Right lobe of liver (tissue), 6 donors: ENCODE measurements around the gene NTM. TPM values are rescaled to one million over a fixed set of nuclear protein-coding genes. Genes with fewer than 3 reads are reported as not detected.

Source experiments
- ATAC-seq, 4 donors: fragments of 200-7000 bp; cut with Tn5 transposase; one replicate each; pipeline ENCODE4 v1.9.1; 2020; ENCODE audit warnings: mild to moderate bottlenecking in 4 of 4, moderate library complexity in 4 of 4
- DNase-seq, 3 donors: peaks; one replicate each; pipeline ENCODE4 v3.0.0-alpha.2; 2020
- H3K27ac ChIP-seq, 3 donors: fragments of 200-600 bp; one replicate each; pipeline ENCODE4 v1.8.0; 2022
- H3K27me3 ChIP-seq, 2 donors: fragments of 200-600 bp; one replicate each; pipeline ENCODE4 v1.8.0; 2022
- H3K36me3 ChIP-seq, 4 donors: fragments of 200-600 bp; sonication (generic) in 1 of 4; one replicate each; pipeline versions ENCODE4 v1.5.1 to v1.8.0; 2017 to 2022; ENCODE audit warnings: control low read depth in 1 of 4
- H3K4me1 ChIP-seq, 4 donors: fragments of 200-600 bp; sonication (generic) in 1 of 4; one replicate each; pipeline versions ENCODE4 v1.5.1 to v1.8.0; 2017 to 2022; ENCODE audit warnings: control low read depth in 1 of 4
- H3K4me3 ChIP-seq, 3 donors: fragments of 200-600 bp; one replicate each; pipeline ENCODE4 v1.8.0; 2022
- H3K9me3 ChIP-seq, 4 donors: fragments of 200-600 bp; sonication (generic) in 1 of 4; one replicate each; pipeline versions ENCODE4 v1.5.1 to v1.8.0; 2017 to 2022; ENCODE audit warnings: control low read depth in 1 of 4
- CTCF ChIP-seq, 4 donors: fragments of 200-600 bp in 3 of 4; fragments of 450-650 bp in 1 of 4; IDR thresholded peaks; one replicate each; pipeline versions ENCODE4 v1.5.1 to v1.8.0; 2016 to 2022; ENCODE audit warnings: antibody characterized with exemption in 4 of 4, mild to moderate bottlenecking in 2 of 4
- POLR2A ChIP-seq: fragments of 450-650 bp; IDR thresholded peaks from one replicate; pipeline ENCODE4 v1.6.1; 2017; ENCODE audit warnings: antibody characterized with exemption, mild to moderate bottlenecking
- WGBS: methylation state at CpG from one replicate; pipeline ENCODE4 v1.1.6; 2018; ENCODE audit warnings: low coverage, low lambda C conversion rate; ENCODE audit not compliant: insufficient coverage; ENCODE audit errors: missing lambda C conversion rate; 5-methylcytosine and 5-hydroxymethylcytosine counted together
- intact Hi-C, 2 donors: fragments of 100-400 bp; cut with DNase I; formaldehyde crosslinking; loops; one replicate each; pipeline versions ENCODE4 v1.11.2 to v1.14.1; 2022
- total RNA-seq, 6 experiments: library from RNA; depleted of rRNA in 2 of 6; stranded (reverse); fragments of >200 nt in 2 of 6; fragmentation: NEBNext Ultra II Directional in 3 of 6; extraction: Animal tissue kit (Norgen Biotek cat#: 25700) in 3 of 6; gene quantifications; one replicate each; pipeline versions ENCODE4 v1.1.0 to v1.2.4, GENCODE V29; 2016 to 2023
- donor health status: DM: no; HTN: yes; CAD: no.
- donor health status: DM: no; HTN: no; CAD: no.
- donor health status: DM: no; HTN: no; CAD: no.
- donor health status: DM: no; HTN: yes; CAD: no.
- donor health status: DM: no; HTN: yes; CAD: no.

Gene NTM
- total RNA-seq, 6 experiments from 2014 or later = 0.35 TPM; not detected in 5

- Histone ChIP-seq H3K27me3 (no peaks in the 10 kb centered on the region), H3K4me3 (no peak overlapping the region), H3K9me3 (no peaks in the 10 kb centered on the region), H3K27ac (no peak overlapping the region), H3K36me3 (no peaks in the 10 kb centered on the region), H3K4me1 (no peaks in the 10 kb centered on the region)
- intact Hi-C loops = no loop called here
- WGBS = 81% methylated on average over 2 of the region's 2 CpGs
- DNase-seq = no peak
- TF ChIP-seq CTCF (IDR thresholded peaks at IDR 0.05) (no peak), POLR2A (no peak)
- no peak for ATAC-seq
These were observed 580.7 kb downstream of the NTM start for GRCh38 chr11:131951121-131951520.

- no peak for ATAC-seq
- no peak overlapping the region for H3K27ac ChIP-seq
These were observed 583.7 kb downstream of the NTM start for GRCh38 chr11:131954146-131954545.

GRCh38 chr11:131955904-131956303 lies 585.5 kb downstream of the NTM start:
- no peak for ATAC-seq
- 46% methylated on average over 6 of the region's 6 CpGs for WGBS
- no peak overlapping the region for H3K4me3 ChIP-seq
- H3K4me1 ChIP-seq = no peaks in the 10 kb centered on the region
- no peaks in the 10 kb centered on the region for H3K36me3 ChIP-seq
- no peak for DNase-seq
- no peak overlapping the region for H3K27ac ChIP-seq
- TF ChIP-seq CTCF (IDR thresholded peaks at IDR 0.05) (no peak), POLR2A (no peak)
- no peaks in the 10 kb centered on the region for H3K9me3 ChIP-seq
- intact Hi-C loops = no loop called here
- H3K27me3 ChIP-seq = no peaks in the 10 kb centered on the region

More at GRCh38 chr11:131954146-131954545, 583.7 kb downstream of the NTM start:
- Histone ChIP-seq H3K4me1 (no peaks in the 10 kb centered on the region), H3K4me3 (no peak overlapping the region), H3K27me3 (no peaks in the 10 kb centered on the region), H3K36me3 (no peaks in the 10 kb centered on the region), H3K9me3 (no peaks in the 10 kb centered on the region)
- DNase-seq = no peak
- WGBS = 61% methylated on average over 7 of the region's 10 CpGs
- TF ChIP-seq POLR2A = no peak
- TF ChIP-seq CTCF (IDR thresholded peaks at IDR 0.05) = no peak
- intact Hi-C loops = no loop called here

GRCh38 chr11:131957201-131957600 lies 586.8 kb downstream of the NTM start:
- 73% methylated on average over 2 of the region's 2 CpGs for WGBS
- intact Hi-C loops = no loop called here
- H3K4me1 ChIP-seq = no peaks in the 10 kb centered on the region
- H3K4me3 ChIP-seq = no peak overlapping the region
- no peaks in the 10 kb centered on the region for H3K9me3 ChIP-seq
- ATAC-seq = no peak
- H3K27ac ChIP-seq = no peak overlapping the region
- H3K27me3 ChIP-seq = no peaks in the 10 kb centered on the region
- no peak for TF ChIP-seq CTCF (IDR thresholded peaks at IDR 0.05)
- TF ChIP-seq POLR2A = no peak
- no peak for DNase-seq
- H3K36me3 ChIP-seq = no peaks in the 10 kb centered on the region

- Histone ChIP-seq H3K36me3 (no peaks in the 10 kb centered on the region), H3K4me3 (no peak overlapping the region), H3K9me3 (no peaks in the 10 kb centered on the region), H3K27me3 (no peaks in the 10 kb centered on the region), H3K27ac (no peak overlapping the region), H3K4me1 (no peaks in the 10 kb centered on the region)
- intact Hi-C loops = no loop called here
- no peak for ATAC-seq
- TF ChIP-seq CTCF (IDR thresholded peaks at IDR 0.05) (no peak), POLR2A (no peak)
- no peak for DNase-seq
- 75% methylated on average over 6 of the region's 6 CpGs for WGBS
These were observed 587.5 kb downstream of the NTM start for GRCh38 chr11:131957875-131958274.
